ENCODE measurements around the gene CERS2.

CERS2 gene

GRCh38 chr1:150997949-150998348 is 23.3 kb upstream of the CERS2 start:
- no peak for DNase-seq (ENCODE audit: low spot score)

GRCh38 chr1:150997126-150997872 is 22.7 kb upstream of the CERS2 start:
- no peak for DNase-seq (ENCODE audit: low spot score)

DNA sequence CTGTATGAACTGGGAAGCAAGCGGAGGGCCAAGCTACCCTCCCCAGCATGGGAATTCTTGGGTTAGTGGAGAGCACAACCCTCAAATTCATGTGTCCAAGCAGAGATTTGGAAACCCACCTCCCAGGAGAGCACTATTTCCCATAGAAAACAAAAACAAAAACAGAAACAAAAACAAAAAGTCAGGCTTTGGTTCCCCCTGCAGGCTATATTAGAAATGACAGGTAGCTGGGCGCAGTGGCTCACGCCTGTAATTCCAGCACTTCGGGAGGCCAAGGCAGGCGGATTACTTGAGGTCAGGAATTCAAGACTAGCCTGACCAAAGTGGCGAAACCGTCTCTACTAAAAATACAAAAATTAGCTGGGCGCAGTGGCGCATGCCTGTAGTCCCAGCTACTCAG is 21.3 kb upstream of the CERS2 start:
- no peak for DNase-seq (ENCODE audit: low spot score)

GRCh38 chr1:150995460-150995859 is 20.8 kb upstream of the CERS2 start:
- DNase-seq (ENCODE audit: low spot score) = no peak

DNA sequence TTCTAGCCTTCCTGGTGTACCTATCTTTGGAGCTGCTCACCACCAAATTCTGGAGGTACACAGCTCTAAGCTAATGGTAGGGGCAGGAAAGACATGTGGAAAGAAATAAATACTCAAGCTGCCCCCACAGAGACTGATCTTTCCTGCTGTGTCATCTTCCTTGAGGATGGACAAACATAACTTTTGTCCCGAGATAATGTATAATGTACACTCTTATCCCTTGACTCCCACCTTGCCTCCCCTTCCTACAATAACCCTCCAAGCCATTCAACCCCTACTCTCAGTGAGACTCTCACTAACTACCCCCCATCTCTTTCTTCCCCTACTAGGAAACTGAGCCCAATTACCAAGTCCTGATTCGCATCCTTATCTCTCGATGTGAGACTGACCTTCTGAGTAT is 19.6 kb upstream of the CERS2 start:
- DNase-seq (ENCODE audit: low spot score) = no peak

DNA sequence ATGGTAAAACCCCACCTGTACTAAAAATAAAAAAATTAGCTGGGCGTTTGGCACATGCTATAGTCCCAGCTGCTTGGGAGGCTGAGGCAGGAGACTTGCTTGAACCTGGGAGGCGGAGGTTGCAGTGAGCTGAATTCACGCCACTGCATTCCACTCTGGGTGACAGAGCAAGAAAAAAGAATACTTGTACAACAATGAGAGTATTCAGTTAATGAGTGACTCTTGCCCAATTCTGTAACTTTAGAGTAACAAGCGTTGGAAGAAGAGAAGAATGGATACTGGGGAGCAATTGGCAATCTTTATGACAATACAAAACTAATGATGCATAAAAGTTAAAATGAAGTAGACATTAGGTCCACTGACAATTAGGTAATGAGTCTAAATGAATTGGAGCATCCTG is 18.0 kb upstream of the CERS2 start:
- DNase-seq (ENCODE audit: low spot score) = no peak

- no peak for DNase-seq (ENCODE audit: low spot score)
These were observed 13.3 kb upstream of the CERS2 start for GRCh38 chr1:150987924-150988323.

- DNase-seq (ENCODE audit: low spot score) = no peak
These were observed 10.7 kb upstream of the CERS2 start for GRCh38 chr1:150985179-150985825.

DNA sequence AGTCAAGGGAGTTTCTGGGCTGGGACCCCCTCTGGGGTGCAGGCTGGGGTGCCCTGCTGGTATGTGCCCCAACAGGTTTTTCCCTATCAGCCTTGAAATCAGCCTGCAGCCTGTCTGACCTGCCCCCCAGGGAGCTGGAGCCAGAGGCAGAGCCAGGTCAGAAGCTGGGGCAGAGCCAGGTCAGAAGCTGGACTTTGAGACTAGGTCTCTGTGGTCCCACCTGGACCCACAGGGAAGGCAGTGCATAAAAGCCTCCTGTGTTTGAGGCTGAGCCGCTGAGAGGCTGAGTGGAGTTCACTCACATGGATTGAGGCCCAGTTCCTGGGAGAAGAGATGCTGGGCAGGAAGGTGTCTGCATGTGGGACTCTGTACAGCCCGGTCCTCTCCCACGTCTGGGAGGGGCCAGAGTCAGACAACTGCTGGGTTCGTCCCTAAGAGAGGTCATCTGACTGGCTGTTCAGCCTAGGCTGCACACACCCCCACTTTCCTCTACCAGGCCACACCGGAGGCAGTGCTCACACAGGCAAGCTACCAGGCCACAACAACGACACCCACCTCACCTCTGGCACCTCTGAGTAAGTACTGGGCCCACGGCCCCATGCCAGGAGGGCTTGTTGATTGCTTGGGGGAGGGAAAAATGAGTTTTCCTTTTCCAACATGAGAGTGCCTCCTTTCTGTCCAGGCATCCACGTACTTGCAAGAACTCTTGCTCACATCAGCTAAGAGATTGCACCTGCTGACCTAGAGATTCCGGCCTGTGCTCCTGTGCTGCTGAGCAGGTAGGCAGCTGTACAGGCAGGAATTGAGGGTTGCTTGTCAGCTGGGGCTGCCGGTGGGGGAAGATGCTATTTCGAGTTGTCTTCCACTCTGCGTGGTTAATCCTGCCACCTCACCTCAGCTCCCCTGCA is 7.4 kb upstream of the CERS2 start, which contains the start of gene ANXA9:
ANXA9 (plus strand) TSS at position 488 of the 908 bp plus-strand sequence. CDS start 814 bp downstream, outside the sequence.
- DNase-seq (ENCODE audit: low spot score) = no peak

- no peak for DNase-seq (ENCODE audit: low spot score)
These were observed 6.7 kb upstream of the CERS2 start for GRCh38 chr1:150981177-150981804.

GRCh38 chr1:150979092-150980056 is 4.7 kb upstream of the CERS2 start:
- peak; percentile 78 for DNase-seq (ENCODE audit: low spot score)

- peak; percentile 73 for DNase-seq (ENCODE audit: low spot score)
These were observed 2.5 kb upstream of the CERS2 start for GRCh38 chr1:150976879-150977694.

- DNase-seq (ENCODE audit: low spot score) = no peak
These were observed 1.8 kb upstream of the CERS2 start for GRCh38 chr1:150976401-150976821.

- no peak for DNase-seq (ENCODE audit: low spot score)
These were observed 627 bp downstream of the CERS2 start for GRCh38 chr1:150973836-150974579.

DNA sequence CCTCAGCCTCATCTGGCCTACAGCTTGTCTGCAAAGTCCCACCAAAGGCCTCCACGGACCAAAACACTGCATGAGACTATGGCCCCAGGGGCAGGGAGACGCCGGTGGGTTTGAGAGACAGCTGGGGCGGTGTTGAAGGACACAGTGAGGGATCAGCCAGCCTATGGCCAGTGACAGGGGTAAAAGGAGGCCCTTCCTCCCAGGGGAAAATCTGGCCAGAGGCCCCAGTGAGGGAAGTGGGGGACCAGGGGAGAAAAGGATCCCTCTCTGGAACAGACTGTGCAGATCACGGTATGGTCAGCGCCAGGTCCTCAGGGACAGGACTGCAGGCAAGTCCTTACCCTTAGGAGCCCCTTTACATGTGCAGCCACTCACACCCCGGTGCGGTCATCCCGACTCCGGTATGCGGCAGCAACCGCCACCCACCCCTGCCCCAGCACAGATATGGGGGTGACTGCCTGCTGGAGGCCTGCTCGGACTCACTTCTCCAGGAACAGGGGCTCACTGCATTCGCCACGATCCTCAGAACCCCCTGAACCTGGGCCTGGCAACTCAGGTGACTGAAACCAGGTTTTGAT is 1.3 kb downstream of the CERS2 start:
- no peak for DNase-seq (ENCODE audit: low spot score)

- no peak for DNase-seq (ENCODE audit: low spot score)
These were observed 2.2 kb downstream of the CERS2 start for GRCh38 chr1:150972417-150972940.

GRCh38 chr1:150971583-150972416 is 2.8 kb downstream of the CERS2 start:
- no peak for DNase-seq (ENCODE audit: low spot score)

Measured in kidney capillary endothelial cell (primary cell).